Measurements from ENCODE around the gene UPK3BL1.
"Not testable (repeated sequence)": the region's sequence is repeated elsewhere in the genome, so short reads cannot be mapped to it uniquely, and the experiment has no call there.

Gene UPK3BL1

DNA sequence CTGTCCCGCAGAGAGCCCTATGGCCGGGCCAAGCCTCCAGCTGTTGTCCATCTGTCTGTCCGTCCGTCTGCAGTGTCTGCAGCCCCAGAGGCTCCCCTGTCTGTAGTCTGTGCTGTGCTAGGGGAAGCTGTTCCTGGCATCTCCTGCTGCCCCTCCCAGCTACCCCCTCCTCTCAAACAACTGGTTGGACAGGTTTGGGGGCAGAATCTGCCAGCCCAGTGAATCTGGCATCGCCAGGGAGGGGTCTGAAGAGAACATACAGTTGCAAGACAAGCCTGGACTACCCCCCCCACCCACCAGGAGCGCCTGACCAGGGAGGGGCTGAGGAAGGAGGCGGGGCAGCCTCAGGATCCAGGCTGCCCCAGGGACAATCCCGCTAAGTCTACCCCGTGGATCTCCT is at the start of gene UPK3BL1:
UPK3BL1 (minus strand) TSS at position 101 of the 400 bp plus-strand sequence; CDS start at position 51, 50 bp downstream.
- H3K4me1 ChIP-seq; in situ Hi-C loops (cut with MboI; ENCODE audit: low sequenced_read_pairs); H3K9me3 ChIP-seq; H3K27me3 ChIP-seq (ENCODE audit: low read depth); H3K4me3 ChIP-seq; H3K36me3 ChIP-seq (replicated peaks); DNase-seq (ENCODE audit: low spot score in 2 of 2): not testable (repeated sequence)

DNA sequence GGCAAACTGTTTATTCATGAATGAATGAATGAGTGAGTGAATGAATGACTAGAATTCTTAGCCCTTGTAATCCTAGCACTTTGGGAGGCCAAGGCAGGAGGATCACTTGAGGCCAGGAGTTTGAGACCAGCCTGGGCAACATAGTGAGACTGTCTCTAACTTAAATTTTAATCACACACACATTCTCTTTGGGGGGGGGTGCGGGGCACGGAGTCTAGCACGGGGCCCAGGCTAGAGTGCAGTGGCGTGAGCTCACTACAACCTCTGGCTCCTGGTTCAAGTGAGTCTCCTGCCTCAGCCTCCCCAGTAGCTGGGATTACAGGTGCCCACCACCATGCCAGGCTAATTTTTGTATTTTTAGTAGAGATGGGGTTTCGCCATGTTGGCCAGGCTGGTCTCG is 48.0 kb upstream of the UPK3BL1 start:
- H3K27me3 ChIP-seq (ENCODE audit: low read depth); DNase-seq (ENCODE audit: low spot score in 2 of 2); H3K9me3 ChIP-seq; H3K4me3 ChIP-seq; in situ Hi-C loops (cut with MboI; ENCODE audit: low sequenced_read_pairs); H3K36me3 ChIP-seq (replicated peaks); H3K4me1 ChIP-seq: not testable (repeated sequence)

GRCh38 chr7:102689436-102690282 is 47.1 kb upstream of the UPK3BL1 start:
- H3K27me3 ChIP-seq (ENCODE audit: low read depth); H3K4me3 ChIP-seq; H3K36me3 ChIP-seq (replicated peaks); in situ Hi-C loops (cut with MboI; ENCODE audit: low sequenced_read_pairs); H3K9me3 ChIP-seq; H3K4me1 ChIP-seq; DNase-seq (ENCODE audit: low spot score in 2 of 2): not testable (repeated sequence)

DNA sequence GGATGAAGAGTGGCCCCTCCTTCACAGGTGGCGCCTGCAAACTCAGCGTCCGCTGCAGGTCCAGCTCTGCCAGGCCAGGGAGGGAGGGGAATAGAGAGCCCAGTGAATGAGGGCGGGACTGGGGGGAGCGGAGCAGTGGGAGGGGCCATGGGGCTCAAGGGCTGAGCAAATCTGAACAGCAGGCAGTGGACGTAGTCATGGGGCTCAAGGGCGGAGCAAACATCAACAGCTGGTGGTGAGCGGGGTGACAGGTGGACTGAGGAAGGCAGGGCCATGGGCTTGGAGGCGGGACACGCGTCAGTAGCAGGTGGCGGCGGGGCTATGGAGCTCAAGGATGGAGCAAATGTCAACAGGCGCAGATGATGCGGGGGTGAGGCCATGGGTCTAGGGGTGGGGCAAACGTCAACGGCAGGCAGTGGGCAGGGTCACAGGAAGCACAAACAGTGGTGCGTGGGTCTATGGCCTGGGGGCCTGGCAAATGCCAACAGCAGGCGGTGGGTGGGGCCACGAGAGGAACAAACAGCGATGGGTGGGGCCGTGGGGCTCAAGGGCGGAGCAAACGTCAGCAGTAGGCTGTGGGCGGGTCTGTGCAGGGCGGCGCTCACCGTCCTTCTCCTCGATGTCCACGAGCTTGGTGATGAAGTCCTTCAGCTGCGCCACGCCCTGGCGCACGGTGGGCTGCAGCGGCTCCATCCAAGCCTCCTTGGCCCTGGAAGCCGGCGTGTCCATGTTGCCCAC is 45.9 kb upstream of the UPK3BL1 start:
- H3K4me1 ChIP-seq; DNase-seq (ENCODE audit: low spot score in 2 of 2); in situ Hi-C loops (cut with MboI; ENCODE audit: low sequenced_read_pairs): not testable (repeated sequence)

GRCh38 chr7:102682560-102682959 is 40.0 kb upstream of the UPK3BL1 start:
- H3K4me1 ChIP-seq; in situ Hi-C loops (cut with MboI; ENCODE audit: low sequenced_read_pairs); H3K27me3 ChIP-seq (ENCODE audit: low read depth); DNase-seq (ENCODE audit: low spot score in 2 of 2); H3K36me3 ChIP-seq (replicated peaks); H3K9me3 ChIP-seq; H3K4me3 ChIP-seq: not testable (repeated sequence)

More for the DNA sequence above, 45.9 kb upstream of the UPK3BL1 start:
- not testable (repeated sequence) for H3K27me3 ChIP-seq (ENCODE audit: low read depth); H3K4me3 ChIP-seq; H3K9me3 ChIP-seq; H3K36me3 ChIP-seq (replicated peaks)

GRCh38 chr7:102680780-102681179 is 38.2 kb upstream of the UPK3BL1 start:
- H3K27me3 ChIP-seq (ENCODE audit: low read depth); H3K9me3 ChIP-seq; H3K36me3 ChIP-seq (replicated peaks); H3K4me3 ChIP-seq; in situ Hi-C loops (cut with MboI; ENCODE audit: low sequenced_read_pairs); DNase-seq (ENCODE audit: low spot score in 2 of 2); H3K4me1 ChIP-seq: not testable (repeated sequence)

GRCh38 chr7:102675545-102675944 is 33.0 kb upstream of the UPK3BL1 start:
- H3K4me1 ChIP-seq; H3K36me3 ChIP-seq (replicated peaks); H3K9me3 ChIP-seq; H3K4me3 ChIP-seq; in situ Hi-C loops (cut with MboI; ENCODE audit: low sequenced_read_pairs); DNase-seq (ENCODE audit: low spot score in 2 of 2); H3K27me3 ChIP-seq (ENCODE audit: low read depth): not testable (repeated sequence)

GRCh38 chr7:102673447-102674067 is 31.0 kb upstream of the UPK3BL1 start:
- in situ Hi-C loops (cut with MboI; ENCODE audit: low sequenced_read_pairs); H3K4me1 ChIP-seq; H3K27me3 ChIP-seq (ENCODE audit: low read depth); H3K9me3 ChIP-seq; DNase-seq (ENCODE audit: low spot score in 2 of 2); H3K36me3 ChIP-seq (replicated peaks); H3K4me3 ChIP-seq: not testable (repeated sequence)

GRCh38 chr7:102671956-102672307 is 29.3 kb upstream of the UPK3BL1 start:
- H3K36me3 ChIP-seq (replicated peaks); DNase-seq (ENCODE audit: low spot score in 2 of 2); H3K4me1 ChIP-seq; H3K9me3 ChIP-seq; H3K4me3 ChIP-seq; in situ Hi-C loops (cut with MboI; ENCODE audit: low sequenced_read_pairs); H3K27me3 ChIP-seq (ENCODE audit: low read depth): not testable (repeated sequence)

- DNase-seq (ENCODE audit: low spot score in 2 of 2); in situ Hi-C loops (cut with MboI; ENCODE audit: low sequenced_read_pairs); H3K27me3 ChIP-seq (ENCODE audit: low read depth); H3K4me3 ChIP-seq; H3K9me3 ChIP-seq; H3K36me3 ChIP-seq (replicated peaks); H3K4me1 ChIP-seq: not testable (repeated sequence)
Measured at GRCh38 chr7:102671166-102671955, 28.8 kb upstream of the UPK3BL1 start, which contains the start of gene POLR2J2. Gene POLR2J2 (minus strand): TSS chr7:102671663. CDS start chr7:102671601, 62 bp downstream.

DNA sequence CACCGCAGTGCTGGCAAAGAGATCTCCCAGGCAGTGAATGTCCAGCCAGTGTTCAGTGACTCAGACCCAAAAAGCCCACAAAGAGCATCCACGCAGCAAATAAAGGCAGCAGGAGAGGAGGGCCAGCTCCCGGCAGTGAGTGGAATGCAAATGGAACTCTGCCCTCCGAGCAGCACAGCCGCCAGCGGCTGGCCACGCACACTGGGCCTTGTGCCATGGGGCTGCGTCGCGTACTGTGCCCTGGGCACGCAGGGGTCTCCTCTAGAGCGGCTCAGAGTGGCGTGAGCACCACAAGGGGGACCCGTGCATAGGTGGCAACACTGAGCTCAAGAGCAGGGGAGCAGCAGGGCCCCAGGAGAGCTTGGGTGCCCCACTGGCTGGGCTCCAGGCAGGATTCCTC is 24.9 kb upstream of the UPK3BL1 start:
- H3K36me3 ChIP-seq (replicated peaks); H3K9me3 ChIP-seq; in situ Hi-C loops (cut with MboI; ENCODE audit: low sequenced_read_pairs); H3K4me3 ChIP-seq; DNase-seq (ENCODE audit: low spot score in 2 of 2); H3K27me3 ChIP-seq (ENCODE audit: low read depth); H3K4me1 ChIP-seq: not testable (repeated sequence)

DNA sequence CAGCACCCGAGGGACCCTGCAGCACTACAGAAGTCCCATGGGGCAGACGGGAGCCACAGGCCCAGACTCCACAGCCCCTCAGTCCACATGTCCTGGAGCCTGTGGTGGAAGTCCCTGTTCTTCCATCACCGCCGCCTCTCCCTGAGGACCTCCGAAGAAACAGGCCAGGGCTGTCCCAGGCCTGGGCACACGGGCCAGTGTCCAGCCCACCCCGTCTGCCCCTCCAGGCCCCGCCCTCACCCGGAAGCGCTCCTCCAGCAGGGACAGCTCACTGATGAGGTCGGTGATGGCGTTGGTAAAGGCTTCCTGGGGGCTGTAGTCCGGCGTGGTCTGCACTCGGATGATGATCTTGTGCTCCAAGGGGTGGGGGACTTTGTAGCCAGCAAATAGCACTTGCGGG is 24.3 kb upstream of the UPK3BL1 start:
- H3K27me3 ChIP-seq (ENCODE audit: low read depth); H3K36me3 ChIP-seq (replicated peaks); H3K4me3 ChIP-seq; DNase-seq (ENCODE audit: low spot score in 2 of 2); H3K9me3 ChIP-seq; H3K4me1 ChIP-seq; in situ Hi-C loops (cut with MboI; ENCODE audit: low sequenced_read_pairs): not testable (repeated sequence)

DNA sequence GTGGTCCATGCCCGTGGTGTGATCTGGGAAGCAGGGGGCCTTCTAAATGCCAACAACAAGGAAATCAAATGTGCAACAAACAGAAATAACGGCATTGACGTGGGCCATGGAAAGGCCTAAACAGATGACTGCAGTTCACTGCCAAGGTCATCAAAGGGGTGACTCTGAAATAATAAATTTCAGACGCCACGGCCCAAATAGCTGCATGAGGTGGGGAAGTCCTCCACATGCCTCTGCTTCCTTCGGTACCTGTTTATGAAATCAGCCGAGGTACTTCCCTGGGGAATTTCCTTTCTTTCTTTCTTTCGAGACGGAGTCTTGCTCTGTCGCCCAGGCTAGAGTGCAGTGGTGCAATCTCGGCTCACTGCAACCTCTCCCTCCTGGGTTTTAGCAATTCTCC is 22.2 kb upstream of the UPK3BL1 start:
- H3K4me3 ChIP-seq; DNase-seq (ENCODE audit: low spot score in 2 of 2); H3K4me1 ChIP-seq; in situ Hi-C loops (cut with MboI; ENCODE audit: low sequenced_read_pairs); H3K9me3 ChIP-seq; H3K36me3 ChIP-seq (replicated peaks); H3K27me3 ChIP-seq (ENCODE audit: low read depth): not testable (repeated sequence)

Measured in HAP-1 (cell line).